Measurements from ENCODE around the gene CAPN15.

The CAPN15 gene

DNA sequence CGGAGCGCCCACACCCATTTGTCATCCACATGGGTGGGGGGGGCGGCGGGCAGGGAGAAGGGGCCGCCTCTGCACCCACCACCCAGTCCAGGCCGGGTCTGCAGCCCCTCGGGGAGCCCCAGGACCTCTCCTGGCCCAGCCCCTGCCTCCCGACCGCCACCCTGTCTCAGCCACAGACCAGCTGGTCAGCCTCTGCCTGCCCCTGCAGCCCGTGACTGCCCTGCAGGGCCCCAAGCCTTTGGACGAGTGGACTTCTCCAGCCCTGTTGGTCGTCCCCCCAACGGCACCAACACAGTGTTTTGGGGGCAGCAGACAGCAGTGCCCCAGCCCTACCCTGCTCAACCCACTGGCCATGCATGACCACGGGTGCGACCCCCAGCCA is 33.9 kb downstream of the CAPN15 start:
- DNase-seq (ENCODE audit: low read depth, low spot score): no peak

DNA sequence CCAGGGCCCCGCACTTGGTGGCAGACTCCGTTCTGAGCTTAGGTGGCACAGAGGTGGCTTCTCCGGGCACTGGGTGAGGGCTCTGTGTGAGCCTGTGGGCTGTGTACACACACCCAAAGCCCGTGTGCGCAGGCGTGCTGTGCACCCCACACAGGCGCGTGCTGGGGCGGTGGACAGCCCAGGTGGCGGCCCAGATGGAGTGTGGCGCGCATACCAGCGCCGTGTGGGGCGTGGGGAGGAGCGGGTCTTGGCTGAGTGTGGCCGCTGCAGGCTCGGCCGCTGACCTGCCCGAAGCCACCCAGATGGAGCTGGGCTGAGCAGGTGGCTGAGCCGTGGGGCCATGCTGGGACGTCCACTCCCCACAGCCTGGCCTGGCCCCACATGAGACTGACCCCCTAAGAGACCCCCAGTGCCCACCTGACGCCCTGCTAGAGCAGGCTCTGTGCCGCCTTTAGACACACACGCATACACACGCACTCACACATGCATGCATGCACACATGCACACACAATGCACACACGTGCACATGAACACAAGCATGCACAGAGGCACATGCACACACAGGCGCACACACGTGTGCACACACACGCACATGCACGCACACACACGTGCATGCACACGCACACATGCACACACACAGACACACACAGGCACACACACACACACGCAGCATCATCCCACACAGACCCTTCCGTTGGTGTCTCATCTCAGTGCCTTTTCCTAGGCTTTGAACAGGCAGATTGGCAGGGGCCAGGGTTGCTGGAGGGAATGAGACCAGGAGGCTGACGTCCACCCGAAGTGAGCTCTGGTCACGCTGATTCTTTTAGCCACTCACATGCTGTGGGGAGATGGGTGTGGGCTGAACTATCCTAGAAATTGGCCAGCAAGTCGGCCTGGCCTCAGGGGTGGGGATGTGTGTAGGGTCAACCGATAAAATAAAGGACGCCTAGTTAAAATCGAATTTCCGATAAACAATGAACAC is 34.7 kb downstream of the CAPN15 start:
- DNase-seq (ENCODE audit: low read depth, low spot score): no peak

- no peak for DNase-seq (ENCODE audit: low read depth, low spot score)
These were observed 35.6 kb downstream of the CAPN15 start for GRCh38 chr16:563072-563644.

DNA sequence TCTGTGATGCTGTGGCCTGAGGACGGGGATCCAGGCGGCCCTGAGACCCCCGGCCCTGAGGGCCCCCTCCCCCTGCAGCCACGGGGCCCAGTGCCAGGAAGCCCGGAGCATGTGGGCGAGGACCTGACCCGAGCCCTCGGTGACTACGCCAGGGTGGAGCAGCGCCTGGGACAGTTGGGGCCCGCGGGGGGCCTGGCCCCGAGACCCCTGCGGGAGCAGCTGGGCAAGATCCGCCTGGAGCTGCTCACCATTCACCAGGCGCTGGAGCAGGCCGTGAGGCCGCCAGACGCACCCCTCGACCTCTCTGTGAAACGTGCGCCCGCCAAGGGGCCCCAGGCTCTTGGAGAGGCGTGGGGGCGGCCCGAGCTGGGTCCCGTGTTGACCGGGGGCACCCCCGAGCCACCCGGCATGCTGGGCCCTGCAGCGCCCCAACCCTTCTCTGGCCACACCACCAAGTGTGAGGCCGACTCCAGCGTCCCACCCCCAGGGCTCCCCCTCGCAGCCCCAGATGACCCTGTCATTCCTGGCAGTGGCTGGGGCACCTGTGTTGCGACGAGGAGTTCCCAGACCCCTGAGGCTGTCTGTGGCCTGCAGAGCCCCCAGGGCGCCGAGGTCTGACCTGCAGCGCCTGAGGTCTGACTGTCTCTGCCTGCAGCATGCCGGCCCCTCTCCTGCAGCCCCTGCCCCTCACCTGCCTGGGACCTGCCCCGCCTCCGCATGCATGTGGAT is 37.3 kb downstream of the CAPN15 start:
- DNase-seq (ENCODE audit: low read depth, low spot score): no peak

DNA sequence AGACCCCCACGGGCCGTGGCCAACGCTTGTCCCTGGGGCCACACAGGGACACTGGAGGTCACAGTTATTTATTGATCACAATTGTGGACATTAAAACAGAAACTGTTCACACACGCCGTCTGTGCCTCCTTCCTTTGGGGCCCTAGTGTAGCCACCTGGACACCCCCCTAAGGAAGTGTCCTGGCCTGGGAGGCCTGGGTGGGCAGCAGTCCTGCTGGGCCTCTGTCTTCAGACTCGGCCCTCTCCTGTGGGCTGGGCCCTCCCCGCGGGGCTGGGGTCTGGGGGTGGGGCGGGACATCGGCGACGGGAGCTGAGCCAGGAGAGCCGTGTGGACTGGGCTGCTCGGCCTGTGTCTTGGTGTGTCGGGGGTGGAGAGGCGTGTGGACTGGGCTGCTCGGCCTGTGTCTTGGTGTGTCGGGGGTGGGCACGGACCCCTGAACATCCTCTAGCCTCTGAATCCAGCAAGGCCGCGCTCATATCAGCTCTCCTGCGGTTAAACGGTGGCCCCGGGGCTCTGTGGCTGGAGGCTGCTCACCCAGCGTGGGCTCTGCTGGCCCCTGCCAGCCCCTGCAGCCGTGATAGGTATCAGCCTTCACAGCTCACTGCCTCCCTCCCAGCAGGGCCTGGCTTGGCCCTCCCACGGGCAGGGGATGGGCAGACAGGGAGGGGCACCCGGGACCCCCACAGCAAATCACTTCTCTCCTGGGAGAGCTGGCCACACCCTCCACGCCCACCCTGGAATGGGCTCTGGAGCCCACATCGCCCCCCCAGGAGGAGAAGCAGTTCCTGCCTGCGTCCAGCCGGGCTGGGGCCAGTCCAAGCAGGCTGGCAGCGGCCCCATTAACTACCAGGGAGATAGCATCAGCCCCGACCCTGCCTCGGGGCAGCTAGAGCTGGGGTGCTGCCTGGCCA is 38.2 kb downstream of the CAPN15 start:
- no peak for DNase-seq (ENCODE audit: low read depth, low spot score)

GRCh38 chr16:566475-567372 is 39.2 kb downstream of the CAPN15 start, which contains the start of gene NHLRC4:
Gene NHLRC4 (plus strand): TSS chr16:567005. CDS start chr16:568048, 1,043 bp downstream.
- DNase-seq (ENCODE audit: low read depth, low spot score): no peak

GRCh38 chr16:567373-568256 is 40.1 kb downstream of the CAPN15 start:
- no peak for DNase-seq (ENCODE audit: low read depth, low spot score)

DNA sequence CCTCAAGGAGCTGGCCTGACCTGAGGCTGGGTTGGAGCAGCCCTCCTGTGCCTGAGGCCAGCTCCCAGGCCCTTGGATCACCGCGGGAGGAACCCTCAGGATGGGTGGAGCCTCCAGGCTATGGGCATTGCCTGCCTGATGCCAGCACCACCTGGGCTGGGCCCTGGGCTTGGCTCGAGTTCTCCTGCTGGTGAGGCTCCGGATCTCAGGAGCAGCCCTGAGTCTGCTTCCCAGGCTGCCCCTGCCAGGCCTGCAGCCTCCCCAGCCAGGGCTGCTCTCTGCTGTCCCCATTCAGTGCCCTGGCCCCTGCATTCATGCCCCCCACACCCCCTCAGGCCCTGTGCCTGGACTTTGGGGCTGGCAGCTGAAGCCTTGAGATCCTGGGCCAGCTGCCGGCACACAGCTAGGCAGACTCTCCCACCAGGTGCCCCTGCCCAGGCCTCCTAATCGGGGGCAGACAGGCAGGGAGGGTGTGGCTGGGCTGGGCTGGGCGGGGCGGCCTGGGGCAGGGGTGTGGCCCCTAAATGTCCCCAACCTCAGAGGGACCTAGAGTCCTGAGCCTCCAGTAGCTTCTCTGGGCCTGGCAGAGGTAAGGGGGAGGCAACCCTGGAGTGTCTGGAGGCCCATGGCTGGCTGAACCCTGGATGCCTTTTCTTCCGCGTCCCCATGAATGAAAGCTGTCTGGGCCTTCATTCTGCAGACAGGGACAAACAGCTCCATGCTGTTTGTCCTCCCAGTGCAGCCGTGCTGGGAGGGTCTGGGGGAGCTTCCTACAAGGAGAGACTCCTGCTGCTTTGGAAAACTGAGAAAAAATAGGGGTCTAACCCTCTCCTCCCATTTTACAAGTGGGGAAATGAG is 41.1 kb downstream of the CAPN15 start:
- no peak for DNase-seq (ENCODE audit: low read depth, low spot score)

DNA sequence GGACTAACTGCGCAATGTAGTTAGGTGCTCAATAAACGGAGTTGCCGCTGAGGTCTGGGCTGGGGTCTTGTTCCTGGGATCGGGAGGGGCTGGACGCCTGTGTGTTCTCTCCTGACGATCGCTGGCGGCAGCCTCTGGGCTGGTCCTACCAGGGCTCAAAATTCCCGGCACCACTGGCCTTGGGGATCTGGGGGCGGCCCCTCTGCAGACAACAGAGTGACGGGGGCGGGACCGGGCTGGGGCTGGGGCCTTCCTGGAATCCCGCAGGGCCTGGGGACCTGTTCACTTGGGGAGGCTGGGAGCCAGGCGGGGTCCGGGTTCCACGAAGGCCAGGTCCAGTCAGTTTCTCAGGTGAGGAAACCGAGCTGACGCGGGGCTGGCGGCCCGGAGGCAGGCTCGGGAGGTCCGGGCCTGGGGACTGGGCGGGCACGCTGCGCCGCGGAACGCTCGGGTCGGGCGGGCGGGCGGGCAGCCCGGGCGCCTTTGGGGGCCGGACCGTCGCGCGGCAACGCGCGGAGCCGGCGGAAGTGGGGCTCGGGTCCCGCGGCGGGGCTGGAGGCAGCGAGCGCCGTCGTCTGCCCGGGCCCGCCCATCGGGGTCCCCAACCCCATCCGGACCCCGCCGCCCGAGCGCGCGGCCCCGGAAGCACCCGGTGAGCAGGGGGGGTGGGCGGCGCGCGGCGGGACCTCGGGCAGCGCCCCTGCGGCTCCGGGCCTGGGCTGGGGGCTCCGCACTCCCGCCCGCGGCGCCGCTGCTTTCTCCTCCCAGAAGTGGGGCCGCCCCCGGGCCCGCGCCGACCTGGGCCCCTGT is 42.1 kb downstream of the CAPN15 start, which contains the start of gene PIGQ:
Gene PIGQ, plus strand, starts transcription at position 524 of the 810 bp plus-strand sequence. CDS start 4,107 bp downstream, outside the sequence.
- no peak for DNase-seq (ENCODE audit: low read depth, low spot score)

GRCh38 chr16:572865-573650 is 45.5 kb downstream of the CAPN15 start:
- DNase-seq (ENCODE audit: low read depth, low spot score): no peak

DNA sequence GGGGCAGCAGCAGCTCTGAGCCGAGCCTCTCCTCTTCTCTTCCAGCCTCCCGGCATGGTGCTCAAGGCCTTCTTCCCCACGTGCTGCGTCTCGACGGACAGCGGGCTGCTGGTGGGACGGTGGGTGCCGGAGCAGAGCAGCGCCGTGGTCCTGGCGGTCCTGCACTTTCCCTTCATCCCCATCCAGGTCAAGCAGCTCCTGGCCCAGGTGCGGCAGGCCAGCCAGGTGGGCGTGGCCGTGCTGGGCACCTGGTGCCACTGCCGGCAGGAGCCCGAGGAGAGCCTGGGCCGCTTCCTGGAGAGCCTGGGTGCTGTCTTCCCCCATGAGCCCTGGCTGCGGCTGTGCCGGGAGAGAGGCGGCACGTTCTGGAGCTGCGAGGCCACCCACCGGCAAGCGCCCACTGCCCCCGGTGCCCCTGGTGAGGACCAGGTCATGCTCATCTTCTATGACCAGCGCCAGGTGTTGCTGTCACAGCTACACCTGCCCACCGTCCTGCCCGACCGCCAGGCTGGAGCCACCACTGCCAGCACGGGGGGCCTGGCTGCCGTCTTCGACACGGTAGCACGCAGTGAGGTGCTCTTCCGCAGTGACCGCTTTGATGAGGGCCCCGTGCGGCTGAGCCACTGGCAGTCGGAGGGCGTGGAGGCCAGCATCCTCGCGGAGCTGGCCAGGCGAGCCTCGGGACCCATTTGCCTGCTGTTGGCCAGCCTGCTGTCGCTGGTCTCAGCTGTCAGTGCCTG is 46.7 kb downstream of the CAPN15 start:
- no peak for DNase-seq (ENCODE audit: low read depth, low spot score)

GRCh38 chr16:575354-576196 is 48.1 kb downstream of the CAPN15 start:
- no peak for DNase-seq (ENCODE audit: low read depth, low spot score)

DNA sequence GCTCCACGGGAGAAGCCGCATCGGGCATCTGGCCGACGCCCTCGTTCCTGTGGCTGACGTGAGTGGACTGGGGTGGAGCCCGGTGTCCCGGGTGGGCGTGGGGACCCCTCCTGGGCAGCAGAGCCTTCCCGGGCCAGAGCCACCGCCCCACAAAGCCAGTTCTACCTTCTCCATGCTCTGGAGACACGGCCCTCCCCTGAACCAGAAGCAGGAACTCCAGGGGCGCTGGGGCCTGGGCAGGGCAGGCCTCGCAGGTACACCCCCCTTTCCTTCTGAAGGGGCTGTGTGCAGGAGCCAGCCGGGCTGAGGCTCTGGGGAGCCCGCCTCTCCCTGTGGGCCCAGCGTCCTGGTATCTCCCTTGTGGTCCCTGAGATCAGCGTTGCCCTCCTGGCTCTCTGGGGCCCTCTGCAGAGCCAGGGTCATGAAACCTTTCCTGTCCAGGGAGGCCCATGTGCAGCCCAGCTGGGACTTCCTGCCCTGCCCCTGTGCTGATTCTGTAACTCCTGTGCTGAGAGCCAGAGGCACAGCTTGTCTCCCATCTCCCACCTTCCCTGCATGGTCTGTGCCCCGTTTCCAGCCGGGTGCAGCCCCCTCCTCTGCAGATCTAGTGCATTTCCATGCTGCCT is 48.8 kb downstream of the CAPN15 start:
- DNase-seq (ENCODE audit: low read depth, low spot score): no peak

DNA sequence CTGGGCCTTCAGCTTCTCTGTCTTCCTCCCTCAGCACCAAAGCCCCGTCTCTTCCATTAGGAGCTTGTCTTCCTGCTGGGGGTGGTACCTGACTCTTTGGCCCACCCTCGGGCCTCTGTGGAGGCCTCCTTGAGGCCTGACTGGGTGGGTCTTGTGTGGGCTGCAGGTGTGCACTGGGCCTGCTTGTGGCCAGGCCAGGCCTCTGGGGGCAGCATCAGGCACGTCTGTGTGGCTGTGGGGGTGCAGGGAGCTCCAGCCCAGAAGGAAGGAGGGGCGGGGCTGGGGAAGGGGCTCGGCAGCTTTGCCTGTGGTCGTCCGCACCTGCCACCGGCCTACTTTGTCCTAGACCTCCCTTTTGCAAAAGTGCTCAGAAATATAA is 49.3 kb downstream of the CAPN15 start:
- DNase-seq (ENCODE audit: low read depth, low spot score): no peak

All from brain pericyte (primary cell).